ENCODE measurements around the gene AMH.
"Not testable (repeated sequence)": the region's sequence is repeated elsewhere in the genome, so short reads cannot be mapped to it uniquely, and the experiment has no call there.

AMH gene

DNA sequence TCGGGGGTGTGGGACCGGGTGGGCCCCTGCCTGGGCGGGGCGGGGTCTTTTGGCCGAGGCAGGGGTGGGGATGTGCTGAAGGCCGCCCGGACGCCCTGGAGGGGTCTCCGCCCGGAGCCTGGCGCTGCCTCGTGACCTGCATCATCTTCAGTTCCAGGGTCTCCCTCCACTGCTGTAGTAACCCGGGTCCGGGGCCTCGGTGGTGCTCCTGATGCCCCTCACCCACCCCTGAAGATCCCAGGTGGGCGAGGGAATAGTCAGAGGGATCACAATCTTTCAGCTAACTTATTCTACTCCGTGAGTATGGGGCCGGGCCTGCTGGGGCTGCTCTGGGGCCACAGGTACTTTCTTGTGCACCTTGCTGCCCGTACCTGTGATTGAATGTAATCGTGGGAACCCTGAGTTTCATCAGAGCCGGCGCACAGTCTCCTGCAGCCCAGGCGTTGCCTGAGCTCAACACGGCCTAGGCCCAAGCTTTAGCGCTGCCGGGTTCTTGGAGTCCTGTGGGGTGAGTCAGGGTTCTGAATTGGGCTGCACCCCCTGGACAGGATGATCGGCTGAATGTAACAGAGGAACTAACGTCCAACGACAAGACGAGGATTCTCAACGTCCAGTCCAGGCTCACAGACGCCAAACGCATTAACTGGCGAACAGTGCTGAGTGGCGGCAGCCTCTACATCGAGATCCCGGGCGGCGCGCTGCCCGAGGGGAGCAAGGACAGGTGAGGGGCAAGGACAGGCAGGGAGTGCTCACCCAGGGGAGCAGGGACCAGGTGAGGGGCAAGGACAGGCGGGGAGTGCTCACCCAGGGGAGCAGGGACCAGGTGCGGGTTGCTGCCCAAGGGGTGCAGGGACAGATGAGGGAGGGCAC is 22.3 kb downstream of the AMH start:
- peak; percentile 33 for DNase-seq

DNA sequence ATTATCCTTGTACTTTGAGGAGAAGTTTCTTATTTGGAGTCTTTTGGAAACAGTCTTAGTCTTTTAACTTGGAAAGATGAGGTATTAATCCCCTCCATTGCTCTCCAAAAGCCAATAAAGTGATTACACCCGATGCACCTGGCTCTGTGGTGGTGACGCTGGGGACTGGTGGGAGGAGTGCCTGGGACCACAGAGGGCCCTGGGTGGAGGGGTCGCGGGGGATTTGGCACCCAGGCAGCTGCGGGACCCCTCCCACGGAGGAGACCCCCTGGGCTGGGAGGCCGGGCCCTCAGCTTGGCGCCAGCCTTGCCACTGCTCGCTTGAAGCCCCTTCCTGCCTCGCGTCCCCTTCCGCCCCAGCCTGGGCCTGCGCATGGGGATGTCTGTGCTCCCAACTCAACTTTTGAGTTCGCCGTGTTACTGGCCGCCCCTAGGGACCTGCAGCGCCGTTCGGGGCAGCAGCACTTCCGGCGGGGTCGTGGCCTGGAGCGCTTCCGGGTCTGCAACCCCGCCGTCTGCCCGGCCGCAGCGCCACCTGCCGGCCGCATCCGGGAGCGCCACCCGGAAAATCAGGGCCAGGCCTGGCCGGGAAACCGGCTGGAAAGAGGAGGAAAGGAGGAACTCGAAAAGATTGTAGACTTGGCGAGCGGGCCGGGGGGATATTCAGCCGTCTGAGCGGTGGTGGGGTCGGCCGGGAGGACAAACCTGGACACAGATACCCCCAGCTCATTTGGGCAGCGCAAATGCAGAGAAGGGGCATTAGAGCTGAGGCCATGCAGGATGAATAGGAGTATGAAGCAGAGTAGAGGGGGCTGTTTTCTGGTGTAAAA is 24.4 kb downstream of the AMH start:
- DNase-seq = peak; percentile 81

DNA sequence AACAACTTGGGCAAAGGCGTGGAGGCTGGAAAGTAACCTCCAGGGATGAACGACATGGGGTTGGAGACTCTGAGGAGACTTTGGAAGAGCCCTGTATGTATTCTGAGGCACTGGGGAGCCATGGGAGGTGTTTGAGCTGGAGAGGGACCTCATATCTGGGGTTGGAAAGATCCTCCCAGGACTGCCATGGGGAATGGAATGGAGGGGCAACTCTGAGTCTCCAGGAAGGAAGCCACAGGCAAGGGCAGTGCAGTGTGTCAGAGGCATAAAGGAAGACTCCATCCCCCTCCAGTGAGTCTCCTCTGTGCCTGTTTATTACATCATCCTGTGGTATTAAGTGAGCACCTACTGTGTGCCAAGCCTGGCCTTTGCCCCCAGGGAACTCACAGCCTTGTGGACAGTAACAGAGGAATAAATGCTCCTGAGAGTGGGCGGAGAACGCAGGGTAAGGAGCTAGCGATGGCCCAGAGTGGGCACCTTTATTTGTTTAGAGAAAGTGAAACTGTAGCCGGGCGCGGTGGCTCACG is 25.1 kb downstream of the AMH start:
- no peak for DNase-seq

DNA sequence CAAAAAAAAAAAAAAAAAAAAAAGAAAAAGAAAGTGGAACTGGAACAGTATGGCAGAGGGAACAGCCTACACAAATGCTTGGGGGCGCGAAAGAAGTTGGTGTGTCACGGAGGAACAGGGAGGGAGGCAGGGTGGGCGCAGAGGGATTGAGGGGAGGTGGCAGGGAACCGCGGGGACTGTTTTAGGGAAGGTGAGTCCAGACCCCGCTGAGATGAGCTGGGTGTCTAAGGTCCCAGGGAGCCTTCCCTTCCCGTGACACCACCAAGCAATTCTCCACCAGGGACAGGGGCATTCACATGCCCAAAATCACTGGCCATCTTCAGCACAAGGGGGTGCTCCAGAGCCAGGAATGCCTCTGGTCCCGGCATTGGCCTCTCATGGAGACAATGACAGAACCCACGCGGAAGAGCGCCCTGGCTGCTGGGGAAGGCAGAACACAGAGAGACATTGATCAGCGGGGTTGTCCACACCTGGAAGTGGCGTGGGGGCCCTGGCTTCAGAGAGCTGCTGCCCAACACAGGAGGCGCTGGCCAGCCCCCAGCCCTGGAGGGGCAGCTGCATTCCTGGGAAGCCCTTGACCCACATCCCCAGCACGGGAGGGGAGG is 25.9 kb downstream of the AMH start:
- DNase-seq = peak; percentile 59

DNA sequence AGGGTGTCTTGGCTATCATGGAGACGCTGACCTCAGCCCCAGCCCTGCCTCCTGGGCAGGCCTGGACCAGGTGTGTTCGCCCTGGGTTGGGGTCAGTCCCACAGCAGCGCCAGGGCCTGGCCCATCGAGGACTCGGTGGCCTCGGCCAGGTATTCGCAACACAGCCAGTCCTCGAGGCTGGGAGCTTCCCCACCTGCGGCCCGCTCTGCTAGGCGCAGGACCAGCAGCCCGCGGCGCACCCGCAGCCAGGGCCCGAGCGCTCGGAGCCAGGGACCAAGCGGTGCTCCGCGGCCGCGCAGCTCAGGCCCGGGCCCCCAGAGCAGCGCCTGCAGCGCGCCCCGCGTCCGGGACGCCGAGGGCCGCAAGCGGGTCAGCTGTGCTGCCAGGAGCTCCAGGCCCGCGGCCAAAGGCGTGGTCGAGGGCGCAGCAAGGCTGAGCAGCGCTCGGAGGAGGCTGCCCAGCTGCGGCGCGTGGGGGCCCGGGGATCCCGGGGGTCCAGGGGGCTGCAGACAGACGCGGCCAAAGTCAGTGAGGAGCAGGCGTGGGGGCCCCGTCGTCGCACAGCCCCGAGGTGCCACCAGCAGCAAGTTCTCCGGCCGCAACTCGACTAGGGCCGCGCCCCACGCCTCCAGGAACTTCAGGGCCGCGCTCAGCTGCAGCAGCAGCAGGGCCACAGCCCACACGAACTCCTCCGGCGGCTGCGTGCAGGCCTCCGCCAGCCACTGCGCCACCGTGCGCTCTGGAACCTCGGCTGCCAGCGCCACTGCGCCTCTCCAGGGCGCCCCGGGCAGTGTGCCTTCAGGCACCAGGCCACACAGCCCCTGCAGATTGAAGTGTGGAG is 26.7 kb downstream of the AMH start:
- DNase-seq = no peak

DNA sequence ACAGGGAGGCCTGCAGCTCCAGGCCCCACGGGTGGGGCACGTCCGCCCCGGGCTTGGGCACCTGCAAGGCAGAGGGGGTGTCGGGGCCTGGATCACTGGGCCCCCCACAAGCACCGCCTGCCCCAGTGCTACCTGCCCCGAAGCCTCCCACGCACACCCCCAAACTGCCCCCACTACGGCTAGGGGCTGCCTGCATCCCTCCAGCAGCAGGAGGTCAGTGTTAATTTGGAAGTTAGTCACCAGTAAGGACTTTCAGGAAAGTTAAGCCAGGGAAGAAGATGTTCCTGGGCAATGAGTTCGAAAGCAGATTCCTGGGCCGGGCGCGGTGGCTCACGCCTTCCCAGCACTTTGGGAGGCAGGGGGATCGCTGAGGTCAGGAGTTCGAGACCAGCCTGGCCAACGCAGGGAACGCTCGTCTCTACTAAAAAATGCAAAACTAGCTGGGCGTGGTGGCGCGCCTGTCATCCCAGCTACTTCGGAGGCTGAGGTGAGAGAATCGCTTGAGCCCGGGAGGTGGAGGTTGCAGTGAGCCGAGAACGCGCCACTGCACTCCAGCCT is 27.4 kb downstream of the AMH start:
- DNase-seq = no peak

DNA sequence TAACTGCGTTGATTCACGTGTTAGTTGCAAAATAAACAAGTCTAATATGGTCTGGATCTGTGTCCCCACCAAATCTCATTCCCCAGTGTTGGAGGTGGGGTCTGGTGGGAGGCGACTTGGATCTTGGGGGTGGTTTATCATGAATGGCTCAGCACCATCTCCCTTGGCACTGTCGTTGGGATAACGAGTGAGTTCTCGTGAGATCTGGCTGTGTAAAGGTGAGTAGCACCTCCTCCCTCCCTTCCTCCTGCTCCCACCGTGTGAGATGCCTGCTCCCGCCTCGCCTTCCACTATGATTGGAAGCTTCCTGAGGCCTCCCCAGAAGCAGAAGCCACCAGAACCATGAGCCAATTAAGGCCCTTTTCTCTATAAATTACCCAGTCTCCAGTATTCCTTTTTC is 28.0 kb downstream of the AMH start:
- no peak for DNase-seq

DNA sequence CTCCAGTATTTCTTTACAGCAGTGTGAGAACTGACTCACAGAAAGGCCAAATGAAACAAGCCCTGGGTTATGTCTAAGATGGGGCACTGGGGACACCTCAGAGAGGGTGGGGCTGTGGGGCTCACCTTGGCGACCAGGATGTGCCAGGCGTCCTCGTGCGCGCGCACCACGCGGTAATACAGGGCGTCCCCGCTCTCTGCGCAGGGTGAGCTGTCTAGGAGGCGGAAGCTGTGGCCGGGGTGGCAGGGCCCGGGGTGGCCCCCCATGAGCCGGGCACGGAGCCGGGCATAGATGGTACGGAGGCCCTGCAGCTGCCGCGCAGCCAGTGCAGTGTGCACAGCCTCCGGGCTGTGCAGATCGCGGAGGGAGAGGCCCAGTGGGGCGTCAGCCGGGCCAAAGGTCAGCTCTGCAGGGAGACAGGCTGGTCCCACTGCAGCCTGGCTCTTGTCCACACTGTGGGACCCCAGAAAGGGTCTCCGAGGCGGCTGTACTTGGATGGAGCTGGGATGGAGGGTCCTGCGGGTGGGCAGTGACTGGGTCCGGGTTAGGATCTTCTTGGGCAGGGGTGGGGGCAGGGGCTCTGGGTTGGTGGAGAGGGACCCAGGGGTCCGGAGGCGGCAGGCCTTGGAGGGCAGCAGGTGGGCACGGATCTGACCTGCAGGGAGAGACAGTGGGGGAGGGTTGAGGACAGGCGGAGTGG is 29.5 kb downstream of the AMH start:
- no peak for DNase-seq

DNA sequence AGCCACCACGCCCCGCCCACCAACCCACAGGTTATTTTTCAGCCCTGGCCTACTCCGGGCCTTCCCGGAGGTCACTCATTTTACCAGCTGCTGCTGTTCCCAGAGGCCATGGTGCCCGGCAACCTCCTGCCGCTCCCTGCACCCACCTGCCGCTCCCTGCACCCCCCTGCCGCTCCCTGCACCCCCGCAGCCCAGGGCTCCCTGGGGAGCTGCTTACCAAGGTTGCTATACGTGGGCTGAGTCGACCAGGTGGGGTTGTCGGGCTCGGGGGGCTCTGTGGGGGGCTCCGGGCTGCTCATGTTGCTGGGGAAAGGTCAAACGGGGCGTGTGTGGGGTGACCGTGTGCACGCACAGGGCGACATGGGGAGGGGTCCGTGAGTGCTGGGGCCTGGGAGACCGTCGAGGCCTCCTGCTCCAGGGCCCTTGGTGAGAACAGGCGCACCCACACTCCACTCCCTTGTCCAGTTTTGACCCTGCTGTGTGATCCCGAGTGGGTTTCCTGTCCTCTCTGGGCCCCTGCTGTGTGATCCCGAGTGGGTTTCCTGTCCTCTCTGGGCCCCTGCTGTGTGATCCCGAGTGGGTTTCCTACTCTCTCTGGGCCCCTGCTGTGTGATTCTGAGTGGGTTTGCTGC is 31.6 kb downstream of the AMH start:
- DNase-seq = no peak

DNA sequence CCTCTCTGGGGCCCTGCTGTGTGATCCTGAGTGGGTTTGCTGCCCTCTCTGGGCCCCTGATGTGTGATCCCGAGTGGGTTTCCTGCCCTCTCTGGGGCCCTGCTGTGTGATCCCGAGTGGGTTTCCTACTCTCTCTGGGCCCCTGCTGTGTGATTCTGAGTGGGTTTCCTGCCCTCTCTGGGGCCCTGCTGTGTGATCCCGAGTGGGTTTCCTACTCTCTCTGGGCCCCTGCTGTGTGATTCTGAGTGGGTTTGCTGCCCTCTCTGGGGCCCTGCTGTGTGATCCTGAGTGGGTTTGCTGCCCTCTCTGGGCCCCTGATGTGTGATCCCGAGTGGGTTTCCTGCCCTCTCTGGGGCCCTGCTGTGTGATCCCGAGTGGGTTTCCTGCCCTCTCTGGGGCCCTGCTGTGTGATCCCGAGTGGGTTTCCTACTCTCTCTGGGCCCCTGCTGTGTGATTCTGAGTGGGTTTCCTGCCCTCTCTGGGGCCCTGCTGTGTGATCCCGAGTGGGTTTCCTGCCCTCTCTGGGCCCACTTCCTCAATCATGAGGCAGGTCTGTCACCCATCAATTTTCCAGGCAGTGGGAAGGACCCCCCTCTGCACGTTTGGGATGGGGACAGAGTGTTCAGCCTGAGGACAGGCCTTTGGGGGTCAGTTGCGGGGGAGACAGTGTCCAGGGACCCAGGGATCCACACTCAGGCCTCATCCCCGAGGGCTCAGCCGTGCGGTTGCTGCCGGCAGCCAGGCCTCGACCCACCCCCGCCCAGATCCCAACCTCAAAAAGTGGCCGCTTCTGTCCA is 32.3 kb downstream of the AMH start:
- not testable (repeated sequence) for DNase-seq

DNA sequence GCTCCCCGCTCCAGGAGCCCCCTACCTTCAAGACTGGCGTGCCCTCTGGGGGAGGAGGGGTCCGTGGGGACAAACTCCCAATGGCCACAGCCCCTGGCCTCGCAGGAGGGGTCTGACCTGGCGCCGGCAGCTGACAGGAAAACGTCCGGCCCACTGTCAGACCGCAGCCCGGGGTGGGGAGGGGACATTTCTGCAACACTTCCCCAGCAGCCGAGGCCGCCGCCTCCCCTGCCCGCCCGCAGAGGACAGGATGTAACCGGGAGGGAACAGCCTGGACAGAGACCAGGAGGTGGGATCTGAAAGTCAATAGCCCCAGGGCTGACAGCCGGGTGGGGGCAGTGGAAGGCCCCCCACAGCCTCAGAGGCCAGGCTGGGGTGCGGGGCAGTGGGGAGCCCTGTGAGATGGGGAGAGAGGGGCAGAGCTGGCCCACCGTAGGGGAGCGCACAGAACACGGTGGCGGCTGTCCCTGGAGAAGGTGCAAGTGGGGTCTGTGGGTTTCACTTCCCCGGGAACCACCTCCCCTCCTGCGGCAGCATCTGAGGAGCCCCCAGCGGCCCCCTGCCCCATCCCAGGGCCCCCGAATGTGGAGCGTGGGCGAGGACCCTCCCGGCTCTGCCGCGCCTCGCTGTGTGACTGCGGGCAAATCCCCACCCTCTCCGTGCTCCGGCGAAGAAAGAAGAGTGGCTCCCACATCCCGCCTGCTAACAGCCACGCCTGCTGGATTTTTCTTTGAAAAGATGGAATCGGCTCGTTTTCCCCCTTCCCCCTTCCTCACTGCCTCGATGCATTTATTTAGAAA is 33.1 kb downstream of the AMH start, which contains the start of gene PEAK3:
TSS of gene PEAK3 (minus strand) at position 114 of the 800 bp plus-strand sequence. CDS start 1,244 bp downstream, outside the sequence.
- peak; percentile 52 for DNase-seq

DNA sequence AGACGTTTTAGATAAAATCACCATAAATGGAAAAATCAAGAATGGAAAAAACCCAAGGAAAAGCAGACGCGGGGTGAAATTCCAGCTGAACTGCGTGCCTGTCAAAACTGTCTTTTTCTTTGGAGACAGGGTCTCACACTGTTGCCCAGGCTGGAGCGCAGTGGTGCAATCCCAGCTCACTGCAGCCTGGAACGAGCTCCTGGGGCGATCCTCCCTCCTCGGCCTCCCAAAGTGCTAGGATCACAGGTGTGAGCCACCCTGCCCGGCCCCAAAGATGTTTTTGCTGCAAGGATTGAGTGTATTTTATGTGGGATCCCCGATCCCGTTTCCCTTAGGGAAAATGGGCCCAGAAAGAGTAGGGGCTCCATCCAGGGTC is 33.7 kb downstream of the AMH start:
- no peak for DNase-seq

DNA sequence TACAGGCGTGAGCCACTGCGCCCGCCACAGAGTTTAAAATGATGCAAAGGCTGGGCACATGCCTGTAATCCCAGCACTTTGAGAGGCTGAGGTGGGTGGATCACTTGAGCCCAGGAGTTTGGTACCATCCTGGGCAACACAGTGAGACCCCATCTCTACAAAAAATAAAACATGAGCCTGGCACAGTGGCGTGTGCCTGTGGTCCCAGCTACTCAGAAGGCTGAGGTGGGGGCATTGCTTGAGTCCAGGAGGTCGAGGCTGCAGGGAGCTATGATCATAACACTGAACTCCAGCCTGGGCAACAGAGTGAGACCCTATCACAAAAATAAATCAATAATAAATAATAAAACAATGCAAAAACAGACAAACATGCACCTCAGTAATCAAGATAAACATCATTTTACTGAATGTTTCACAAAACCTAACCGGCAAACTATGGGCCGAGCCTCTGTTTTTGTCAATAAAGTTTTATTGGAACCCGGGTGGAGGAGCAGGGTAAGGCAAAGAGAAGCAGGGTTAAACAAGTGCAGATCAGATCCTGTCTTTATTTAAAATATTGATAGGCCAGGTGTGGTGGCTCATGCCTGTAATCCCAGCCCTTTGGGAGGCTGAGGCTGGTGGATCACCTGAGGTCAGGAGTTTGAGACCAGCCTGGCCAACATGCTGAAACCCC is 34.8 kb downstream of the AMH start:
- no peak for DNase-seq

DNA sequence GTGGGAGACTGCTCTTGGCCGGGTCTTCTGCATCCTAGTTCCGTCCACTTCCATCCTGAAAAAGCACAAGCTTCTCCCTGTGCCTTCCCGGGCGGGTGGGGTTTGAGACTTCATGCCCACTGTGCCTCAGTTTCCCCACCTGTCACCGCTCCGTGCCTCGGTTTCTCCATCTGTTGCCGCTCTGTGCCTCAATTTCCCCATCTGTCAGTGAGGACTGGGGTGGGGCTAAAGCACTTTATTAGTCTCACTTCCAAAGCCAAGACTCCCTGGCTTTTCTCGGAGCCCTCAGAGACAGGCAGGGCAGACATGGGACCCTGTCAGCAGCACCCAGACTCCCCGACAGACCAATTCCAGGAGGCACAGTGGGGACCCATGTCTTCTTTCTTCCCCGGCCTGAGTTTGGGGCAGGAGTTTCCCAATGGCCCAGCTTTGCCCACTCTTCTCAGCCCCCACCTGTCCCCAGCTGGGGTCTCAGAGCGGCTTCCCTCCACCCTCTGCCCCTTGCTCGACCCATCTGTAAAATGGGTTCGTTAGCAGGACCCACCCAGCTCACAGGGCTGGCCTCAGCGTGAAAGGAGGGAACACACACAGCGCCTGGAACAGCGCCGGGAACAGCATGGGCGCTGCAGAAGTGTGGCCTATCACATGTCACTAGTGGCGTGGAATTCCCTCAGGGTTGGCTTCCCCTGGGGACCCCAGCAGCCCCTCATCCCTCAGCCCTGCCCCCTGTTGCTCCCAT is 37.4 kb downstream of the AMH start:
- DNase-seq = no peak

DNA sequence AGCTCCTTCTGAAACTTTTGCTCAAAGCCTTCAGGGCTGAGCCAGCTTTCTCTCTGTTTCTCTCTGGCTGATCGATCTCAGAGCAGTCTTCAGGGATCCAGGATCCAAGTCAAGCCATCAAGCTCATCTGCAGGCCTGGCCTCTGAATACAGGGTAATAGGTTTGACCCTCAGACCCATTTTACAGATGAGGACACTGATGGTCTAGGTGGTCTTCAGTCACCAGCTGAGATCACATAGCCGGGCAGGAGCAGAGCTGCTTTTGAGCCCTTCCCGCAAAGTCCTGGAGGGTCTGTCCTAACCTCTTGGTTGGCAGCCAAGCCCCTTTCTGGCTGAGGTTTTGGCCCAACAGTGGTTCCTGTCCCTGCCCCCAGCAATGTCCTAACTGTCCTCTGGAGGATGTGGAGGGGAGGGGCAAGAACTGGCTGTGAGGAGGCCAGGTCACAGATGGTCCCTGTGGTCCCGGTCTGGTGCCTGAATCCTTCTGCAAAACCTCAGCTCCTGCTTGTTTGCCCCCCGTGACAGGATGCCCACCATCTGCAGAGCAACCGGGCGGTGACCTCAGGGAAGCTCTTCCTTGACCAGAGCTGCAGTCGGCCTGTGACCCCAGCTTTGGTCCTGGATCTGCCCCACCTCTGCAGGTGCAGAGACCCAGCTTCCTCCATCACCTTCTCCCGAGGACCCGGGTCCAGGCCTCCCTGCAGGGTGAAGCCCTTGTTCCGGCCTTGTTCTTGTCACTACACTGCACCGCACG is 38.6 kb downstream of the AMH start:
- no peak for DNase-seq

DNA sequence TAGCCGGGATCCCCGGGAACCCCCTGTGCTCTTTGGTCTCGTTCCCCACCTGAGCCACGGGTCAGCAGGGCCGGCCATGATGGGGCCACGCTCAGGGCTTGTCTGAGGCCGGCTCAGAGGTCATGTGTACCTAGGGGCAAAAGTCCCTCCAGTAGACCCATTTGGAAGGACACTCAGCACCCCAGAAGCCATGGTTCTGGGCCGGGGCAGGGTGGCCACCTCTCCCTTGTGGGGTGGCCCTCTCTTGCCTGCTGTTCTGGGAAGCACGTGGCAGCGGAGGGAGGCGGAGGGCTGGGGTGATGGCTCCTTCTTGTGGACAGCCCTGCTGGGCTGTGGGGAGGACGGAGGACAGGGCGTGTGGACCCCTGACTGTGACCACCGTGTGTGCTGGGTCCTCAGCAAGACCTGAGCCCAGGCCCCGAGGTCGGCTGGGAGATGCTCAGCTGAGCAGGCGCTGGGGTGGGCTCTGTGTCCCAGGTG is 39.3 kb downstream of the AMH start:
- DNase-seq = no peak
